Peyer's patch (tissue), 4 donors: ENCODE measurements around the gene MUTYH.

Experiments used
- POLR2A ChIP-seq, 2 donors: fragments of 450-650 bp; IDR thresholded peaks; one replicate each; pipeline ENCODE4 v1.5.1; 2017; ENCODE audit warnings: antibody characterized with exemption in 2 of 2, mild to moderate bottlenecking in 2 of 2, moderate library complexity in 2 of 2
- TF ChIP-seq, protein P1 (sequence below), 6 experiments: fragments of 450-650 bp in 4 of 6; fragments of 200-600 bp in 2 of 6; sonication (generic) in 1 of 6; IDR thresholded peaks; one replicate each; pipeline ENCODE4 v1.5.1; 2017 to 2019; ENCODE audit warnings: antibody characterized with exemption in 6 of 6, mild to moderate bottlenecking in 3 of 6, moderate library complexity in 1 of 6

DNA sequence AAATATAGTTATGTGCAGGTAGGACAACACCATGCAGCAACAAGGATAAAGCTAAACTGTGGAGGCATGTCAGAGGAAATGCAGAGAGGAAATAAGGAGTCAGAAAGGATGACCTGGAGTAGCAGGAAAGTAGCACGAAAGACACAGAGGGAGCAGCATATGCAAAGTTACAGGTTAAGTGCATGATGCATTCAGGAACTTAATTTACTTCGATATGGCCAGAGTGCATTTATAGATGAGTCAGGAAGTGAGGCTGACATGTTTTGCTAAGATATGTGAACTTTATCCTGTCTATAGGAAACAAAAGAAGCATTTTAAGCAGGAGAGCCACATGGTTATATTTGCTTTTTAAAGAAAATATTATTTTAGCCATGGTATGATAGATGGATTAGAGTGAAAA is 15.4 kb upstream of the MUTYH start:
- no peak for TF ChIP-seq POLR2A (IDR thresholded peaks at IDR 0.05)
- TF ChIP-seq, protein P1, sequence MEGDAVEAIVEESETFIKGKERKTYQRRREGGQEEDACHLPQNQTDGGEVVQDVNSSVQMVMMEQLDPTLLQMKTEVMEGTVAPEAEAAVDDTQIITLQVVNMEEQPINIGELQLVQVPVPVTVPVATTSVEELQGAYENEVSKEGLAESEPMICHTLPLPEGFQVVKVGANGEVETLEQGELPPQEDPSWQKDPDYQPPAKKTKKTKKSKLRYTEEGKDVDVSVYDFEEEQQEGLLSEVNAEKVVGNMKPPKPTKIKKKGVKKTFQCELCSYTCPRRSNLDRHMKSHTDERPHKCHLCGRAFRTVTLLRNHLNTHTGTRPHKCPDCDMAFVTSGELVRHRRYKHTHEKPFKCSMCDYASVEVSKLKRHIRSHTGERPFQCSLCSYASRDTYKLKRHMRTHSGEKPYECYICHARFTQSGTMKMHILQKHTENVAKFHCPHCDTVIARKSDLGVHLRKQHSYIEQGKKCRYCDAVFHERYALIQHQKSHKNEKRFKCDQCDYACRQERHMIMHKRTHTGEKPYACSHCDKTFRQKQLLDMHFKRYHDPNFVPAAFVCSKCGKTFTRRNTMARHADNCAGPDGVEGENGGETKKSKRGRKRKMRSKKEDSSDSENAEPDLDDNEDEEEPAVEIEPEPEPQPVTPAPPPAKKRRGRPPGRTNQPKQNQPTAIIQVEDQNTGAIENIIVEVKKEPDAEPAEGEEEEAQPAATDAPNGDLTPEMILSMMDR (IDR thresholded peaks at IDR 0.05) = no peak
